GM18867 (cell line): ENCODE data around the gene CDPF1.

ENCODE experiments used
- ATAC-seq: cut with Tn5 transposase; IDR thresholded peaks from one replicate; pipeline ENCODE4 v1.9.1; 2021; ENCODE audit warnings: mild to moderate bottlenecking, moderate library complexity; ENCODE audit not compliant: unreplicated experiment

Gene CDPF1

GRCh38 chr22:46250035-46250782 is at the start of gene CDPF1:
Gene CDPF1 (minus strand): TSS chr22:46250293. CDS start chr22:46248284, 2,009 bp downstream.
- peak; percentile 83 for ATAC-seq

- no peak for ATAC-seq
Observed at GRCh38 chr22:46299101-46299500, 49.0 kb upstream of the CDPF1 start.

GRCh38 chr22:46297151-46297812 is 47.2 kb upstream of the CDPF1 start:
- ATAC-seq: peak; percentile 12

GRCh38 chr22:46296257-46297150 is 46.4 kb upstream of the CDPF1 start, which contains the start of gene GTSE1:
Gene GTSE1 (plus strand): TSS chr22:46296870. CDS start chr22:46297401, 531 bp downstream.
- peak; percentile 91 for ATAC-seq

GRCh38 chr22:46295277-46295971 is 45.3 kb upstream of the CDPF1 start:
- ATAC-seq: no peak

GRCh38 chr22:46294784-46295183 is 44.7 kb upstream of the CDPF1 start:
- ATAC-seq: no peak

GRCh38 chr22:46293577-46294260 is 43.6 kb upstream of the CDPF1 start:
- no peak for ATAC-seq

- no peak for ATAC-seq
Observed at GRCh38 chr22:46292732-46293131, 42.6 kb upstream of the CDPF1 start.

- no peak for ATAC-seq
Observed at GRCh38 chr22:46292173-46292572, 42.1 kb upstream of the CDPF1 start.

- no peak for ATAC-seq
Observed at GRCh38 chr22:46290843-46291785, 41.0 kb upstream of the CDPF1 start.

GRCh38 chr22:46290121-46290842 is 40.2 kb upstream of the CDPF1 start:
- no peak for ATAC-seq

GRCh38 chr22:46289244-46289891 is 39.3 kb upstream of the CDPF1 start:
- ATAC-seq: no peak

GRCh38 chr22:46288846-46289243 is 38.8 kb upstream of the CDPF1 start:
- no peak for ATAC-seq

GRCh38 chr22:46287873-46288751 is 38.0 kb upstream of the CDPF1 start:
- peak; percentile 65 for ATAC-seq

- no peak for ATAC-seq
Observed at GRCh38 chr22:46286941-46287872, 37.1 kb upstream of the CDPF1 start.

GRCh38 chr22:46286006-46286405 is 35.9 kb upstream of the CDPF1 start:
- ATAC-seq: no peak
